Thyroid gland (tissue), 4 donors: ENCODE data around the gene SAMD4A.

Experiments used
- CTCF ChIP-seq, 6 experiments: fragments of 200-600 bp in 3 of 6; fragments of 450-650 bp in 3 of 6; sonication (generic) in 3 of 6; IDR thresholded peaks; one replicate each; pipeline ENCODE4 v1.5.1; 2016 to 2019; ENCODE audit warnings: antibody characterized with exemption in 6 of 6, mild to moderate bottlenecking in 2 of 6, inconsistent platforms in 1 of 6, moderate library complexity in 1 of 6
- POLR2A ChIP-seq, 2 donors: fragments of 450-650 bp; IDR thresholded peaks; one replicate each; pipeline ENCODE4 v1.6.1; 2017; ENCODE audit warnings: antibody characterized with exemption in 2 of 2, mild to moderate bottlenecking in 2 of 2, moderate library complexity in 1 of 2

DNA sequence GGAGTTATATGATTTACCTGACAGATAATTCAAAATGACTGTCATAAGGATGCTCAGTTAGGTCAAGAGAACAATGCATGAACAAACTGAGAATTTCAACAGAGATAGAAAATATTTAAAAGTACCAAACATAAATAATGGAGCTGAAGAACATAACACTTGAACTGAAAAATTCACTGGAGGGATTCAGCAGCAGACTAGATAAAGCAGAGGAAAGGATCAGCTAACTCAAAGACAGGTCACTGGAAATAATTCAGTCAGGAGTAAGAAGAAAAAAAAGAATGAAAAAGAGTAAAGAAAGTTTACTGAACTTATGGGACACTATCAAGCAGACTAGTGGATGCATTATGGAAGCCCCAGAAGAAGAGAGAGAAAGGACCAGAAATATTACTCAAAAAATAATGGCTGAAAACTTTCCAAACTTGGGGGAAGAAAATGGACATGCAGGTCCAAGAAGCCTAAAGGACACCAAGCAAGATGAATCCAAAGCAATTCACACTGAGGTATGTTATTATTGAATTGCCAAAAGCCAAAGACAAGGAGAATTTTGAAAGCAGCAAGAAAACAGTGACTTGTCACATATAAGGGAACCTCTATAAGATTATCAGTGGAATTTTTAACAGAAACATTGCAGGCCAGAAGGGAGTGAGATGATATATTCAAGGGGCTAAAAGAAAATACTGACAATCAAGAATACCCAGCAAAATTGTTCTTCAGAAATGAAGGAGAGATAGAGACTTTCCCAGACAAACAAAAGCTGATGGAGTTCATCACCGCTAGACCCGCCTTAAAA, 257.0 kb downstream of the SAMD4A start:
- TF ChIP-seq CTCF (IDR thresholded peaks at IDR 0.05) (no peak), POLR2A (IDR thresholded peaks at IDR 0.05) (no peak)
